ENCODE results near the gene OR7G3. TPM values are rescaled to one million over a fixed set of nuclear protein-coding genes. Genes with fewer than 3 reads are reported as not detected.

The OR7G3 gene
- total RNA-seq, 2 donors from 2014 or later: not detected

Other genes with a start within 250 kb of the OR7G3 start
- under 1 TPM in 1 of 2 donors, not detected in 1; 0.05 TPM for gene MUC16, start 116.5 kb downstream of the OR7G3 start, total RNA-seq
- not detected for gene OR1M1, start 39.9 kb downstream of the OR7G3 start, total RNA-seq
- not detected for gene OR7G2, start 19.5 kb downstream of the OR7G3 start, total RNA-seq
- not detected for gene OR7G1, start 11.2 kb downstream of the OR7G3 start, total RNA-seq
- gene ZNF317, start 13.4 kb upstream of the OR7G3 start, total RNA-seq: 10 to 100 TPM; 66.2 to 77.4 TPM
- not detected for gene OR7D2, start 52.0 kb upstream of the OR7G3 start, total RNA-seq
- gene OR7D4, start 92.6 kb upstream of the OR7G3 start, total RNA-seq: not detected
- gene OR7E24, start 124.0 kb upstream of the OR7G3 start, total RNA-seq: not detected
- gene ZNF699, start 182.9 kb upstream of the OR7G3 start, total RNA-seq: 10 to 100 TPM; 11.3 to 12.0 TPM
- 10 to 100 TPM in 1 of 2 donors, 1 to 10 TPM in 1; 5.3 to 16.6 TPM for gene ZNF559, start 197.2 kb upstream of the OR7G3 start, total RNA-seq
- gene ZNF177, start 236.1 kb upstream of the OR7G3 start, total RNA-seq: 1 to 10 TPM in 1 of 2 donors, under 1 TPM in 1; 0.31 to 1.1 TPM

Data from T-helper 17 cell (primary cell).